HepG2 (cell line): ENCODE data around the gene C11orf54. TPM values are rescaled to one million over a fixed set of nuclear protein-coding genes. Genes with fewer than 3 reads are reported as not detected.

Source experiments
- ATF1 ChIP-seq: IDR thresholded peaks from 2 replicates; pipeline ENCODE4 v1.6.1; 2016; ENCODE audit warnings: mild to moderate bottlenecking, control low read depth
- MAFK ChIP-seq, 2 experiments: IDR thresholded peaks in 1 of 2; conservative IDR thresholded peaks in 1 of 2; 2 replicates each; pipeline ENCODE4 v1.6.1; 2011; ENCODE audit warnings: improper control_type of control experiment in 2 of 2, low read length in 2 of 2
- SNRNP70 ChIP-seq: fragments of 200-400 bp; formaldehyde crosslinking; IDR thresholded peaks from 2 replicates; pipeline ENCODE4 v1.6.1; 2017; ENCODE audit warnings: mild to moderate bottlenecking, low read depth, low read length, moderate library complexity
- TEAD3 ChIP-seq: optimal IDR thresholded peaks from 2 replicates; pipeline ENCODE3; 2016; ENCODE audit warnings: borderline replicate concordance
- U2AF1 ChIP-seq: fragments of 200-400 bp; formaldehyde crosslinking; optimal IDR thresholded peaks from 2 replicates; pipeline ENCODE3; 2017; ENCODE audit warnings: mild to moderate bottlenecking, low read depth, low read length
- ZNF12 ChIP-seq: sonication (generic); formaldehyde crosslinking; IDR thresholded peaks from 2 replicates; pipeline ENCODE4 v1.5.0; 2020; ENCODE audit warnings: missing genetic modification reagents
- ZNF383 ChIP-seq: sonication (generic); formaldehyde crosslinking; IDR thresholded peaks from 2 replicates; pipeline ENCODE4 v1.4.0; 2020; ENCODE audit warnings: missing genetic modification reagents, mild to moderate bottlenecking, borderline replicate concordance
- ZNF737 ChIP-seq: sonication (generic); formaldehyde crosslinking; IDR thresholded peaks from 2 replicates; pipeline ENCODE4 v1.5.0; 2020; ENCODE audit warnings: missing genetic modification reagents, mild to moderate bottlenecking, borderline replicate concordance
- polyA plus RNA-seq, 8 experiments: library from polyadenylated mRNA; depleted of rRNA in 3 of 8; stranded (reverse) in 7 of 8; unstranded in 1 of 8; fragments of >200 nt; fragmentation: Illumina TruSeq in 4 of 8; extraction: Trizol in 4 of 8; gene quantifications; 2 replicates each; pipeline versions ENCODE4 v1.2.1 to v1.2.3, GENCODE V29; 2011 to 2016; ENCODE audit warnings: low read depth in 4 of 8, missing spikeins in 1 of 8, mixed read lengths in 1 of 8; ENCODE audit not compliant: insufficient read depth in 1 of 8
- total RNA-seq, 5 experiments: library from RNA; depleted of rRNA; stranded (reverse); fragments of >200 nt; fragmentation: Illumina TruSeq; extraction: Trizol; gene quantifications; 2 replicates each; pipeline ENCODE4 v1.2.3, GENCODE V29; 2016; ENCODE audit warnings: low read depth in 1 of 5
- TF ChIP-seq, protein P1 (sequence below): sonication (generic); formaldehyde crosslinking; IDR thresholded peaks from 2 replicates; pipeline ENCODE4 v1.4.0; 2020; ENCODE audit warnings: missing genetic modification reagents, borderline replicate concordance
- TF ChIP-seq, protein P2 (sequence below): sonication (generic); formaldehyde crosslinking; IDR thresholded peaks from 2 replicates; pipeline ENCODE4 v1.4.0; 2020; ENCODE audit warnings: missing genetic modification reagents
- TF ChIP-seq, protein P3 (sequence below), 2 experiments: fragments of 450-650 bp in 1 of 2; sonication (generic) in 1 of 2; formaldehyde crosslinking; IDR thresholded peaks; 2 replicates each; pipeline versions ENCODE4 v1.5.0 to v1.8.0; 2020 to 2022; ENCODE audit warnings: mild to moderate bottlenecking in 1 of 2, missing genetic modification reagents in 1 of 2
- TF ChIP-seq, protein P4 (sequence below): sonication (generic); formaldehyde crosslinking; IDR thresholded peaks from 2 replicates; pipeline ENCODE4 v1.5.0; 2020; ENCODE audit warnings: mild to moderate bottlenecking, missing genetic modification reagents
- TF ChIP-seq, protein P5 (sequence below): sonication (generic); formaldehyde crosslinking; IDR thresholded peaks from 2 replicates; pipeline ENCODE4 v1.5.1; 2020; ENCODE audit warnings: mild to moderate bottlenecking, missing genetic modification reagents, moderate library complexity
- TF ChIP-seq, protein P6 (sequence below), 2 experiments: sonication (generic) in 1 of 2; formaldehyde crosslinking in 1 of 2; IDR thresholded peaks; 2 replicates each; pipeline versions ENCODE4 v1.6.1 to v1.9.0; 2014 to 2022; ENCODE audit warnings: antibody characterized with exemption in 1 of 2, borderline replicate concordance in 1 of 2, inconsistent platforms in 1 of 2, low read depth in 1 of 2, missing genetic modification reagents in 1 of 2

The C11orf54 gene
- total and polyA plus RNA-seq, 2 of the 13 experiments (the other 11 are each of a cell fraction or from before 2014, with no cell fraction given): 42.7 to 50.1 TPM

DNA sequence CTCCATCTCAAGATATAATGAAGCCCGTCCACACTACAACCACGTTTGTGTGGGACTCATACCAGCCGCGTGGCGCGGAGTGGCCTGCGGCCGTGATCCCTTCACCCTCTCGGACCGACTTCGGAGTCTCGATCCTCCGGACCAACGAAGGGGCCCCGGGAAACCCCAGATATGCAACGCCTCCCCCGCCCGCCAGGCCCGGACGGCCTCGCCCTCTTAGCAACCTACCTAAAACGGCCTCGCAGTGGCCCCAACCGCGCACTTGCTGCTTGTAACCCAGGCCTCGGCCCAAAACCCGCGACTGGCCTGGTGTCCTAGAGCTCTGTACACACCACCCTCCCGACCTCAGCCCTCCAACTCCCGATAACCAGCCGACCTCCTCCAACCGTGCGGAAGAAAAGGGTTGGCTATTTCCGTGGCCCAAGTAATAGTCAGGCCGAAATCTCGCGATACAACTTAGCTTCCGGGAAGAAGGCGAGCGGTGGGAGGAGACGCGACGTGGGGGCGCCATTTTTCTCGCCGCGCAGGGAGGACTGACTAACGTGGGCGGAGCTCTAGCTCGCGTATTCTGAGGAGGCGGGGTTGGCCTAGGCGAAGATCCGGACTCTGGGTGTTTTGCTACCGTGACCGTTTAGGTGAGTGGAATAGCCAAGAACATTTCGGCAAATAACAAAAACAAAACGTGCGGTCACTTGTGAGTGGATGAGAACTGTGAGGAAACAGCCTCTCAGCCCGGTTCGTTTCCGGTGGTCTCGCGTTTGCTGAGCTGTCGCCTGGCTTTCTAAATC is at the start of gene C11orf54, which contains the start of gene TAF1D (continued):
- TF ChIP-seq, protein P1, sequence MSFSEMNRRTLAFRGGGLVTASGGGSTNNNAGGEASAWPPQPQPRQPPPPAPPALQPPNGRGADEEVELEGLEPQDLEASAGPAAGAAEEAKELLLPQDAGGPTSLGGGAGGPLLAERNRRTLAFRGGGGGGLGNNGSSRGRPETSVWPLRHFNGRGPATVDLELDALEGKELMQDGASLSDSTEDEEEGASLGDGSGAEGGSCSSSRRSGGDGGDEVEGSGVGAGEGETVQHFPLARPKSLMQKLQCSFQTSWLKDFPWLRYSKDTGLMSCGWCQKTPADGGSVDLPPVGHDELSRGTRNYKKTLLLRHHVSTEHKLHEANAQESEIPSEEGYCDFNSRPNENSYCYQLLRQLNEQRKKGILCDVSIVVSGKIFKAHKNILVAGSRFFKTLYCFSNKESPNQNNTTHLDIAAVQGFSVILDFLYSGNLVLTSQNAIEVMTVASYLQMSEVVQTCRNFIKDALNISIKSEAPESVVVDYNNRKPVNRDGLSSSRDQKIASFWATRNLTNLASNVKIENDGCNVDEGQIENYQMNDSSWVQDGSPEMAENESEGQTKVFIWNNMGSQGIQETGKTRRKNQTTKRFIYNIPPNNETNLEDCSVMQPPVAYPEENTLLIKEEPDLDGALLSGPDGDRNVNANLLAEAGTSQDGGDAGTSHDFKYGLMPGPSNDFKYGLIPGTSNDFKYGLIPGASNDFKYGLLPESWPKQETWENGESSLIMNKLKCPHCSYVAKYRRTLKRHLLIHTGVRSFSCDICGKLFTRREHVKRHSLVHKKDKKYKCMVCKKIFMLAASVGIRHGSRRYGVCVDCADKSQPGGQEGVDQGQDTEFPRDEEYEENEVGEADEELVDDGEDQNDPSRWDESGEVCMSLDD (CRISPR knock-in tag): no peak
- TF ChIP-seq U2AF1 (peak; percentile 44), TEAD3 (peak; percentile 6), ZNF737 (CRISPR knock-in tag) (no peak), ZNF12 (CRISPR knock-in tag) (peak; percentile 36; the same call in 1 of the 2 replicates), SNRNP70 (no peak), ZNF383 (CRISPR knock-in tag) (no peak), ATF1 (CRISPR knock-in tag) (peak; percentile 27; the same call in 1 of the 2 replicates), MAFK (conservative IDR thresholded peaks at IDR 0.05 in 1 of 2, IDR thresholded peaks at IDR 0.05 in 1 of 2; ENCODE audit: low read length in 2 of 2) (no peak)
- TF ChIP-seq, protein P2, sequence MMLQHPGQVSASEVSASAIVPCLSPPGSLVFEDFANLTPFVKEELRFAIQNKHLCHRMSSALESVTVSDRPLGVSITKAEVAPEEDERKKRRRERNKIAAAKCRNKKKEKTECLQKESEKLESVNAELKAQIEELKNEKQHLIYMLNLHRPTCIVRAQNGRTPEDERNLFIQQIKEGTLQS (CRISPR knock-in tag): peak; percentile 20; the same call in 1 of the 2 replicates
- TF ChIP-seq, protein P3, sequence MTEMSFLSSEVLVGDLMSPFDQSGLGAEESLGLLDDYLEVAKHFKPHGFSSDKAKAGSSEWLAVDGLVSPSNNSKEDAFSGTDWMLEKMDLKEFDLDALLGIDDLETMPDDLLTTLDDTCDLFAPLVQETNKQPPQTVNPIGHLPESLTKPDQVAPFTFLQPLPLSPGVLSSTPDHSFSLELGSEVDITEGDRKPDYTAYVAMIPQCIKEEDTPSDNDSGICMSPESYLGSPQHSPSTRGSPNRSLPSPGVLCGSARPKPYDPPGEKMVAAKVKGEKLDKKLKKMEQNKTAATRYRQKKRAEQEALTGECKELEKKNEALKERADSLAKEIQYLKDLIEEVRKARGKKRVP (CRISPR knock-in tag; IDR thresholded peaks at IDR 0.05): peak in 1 of 2 experiments; percentile 26; a peak in 1 of 4 replicates
- TF ChIP-seq, protein P4, sequence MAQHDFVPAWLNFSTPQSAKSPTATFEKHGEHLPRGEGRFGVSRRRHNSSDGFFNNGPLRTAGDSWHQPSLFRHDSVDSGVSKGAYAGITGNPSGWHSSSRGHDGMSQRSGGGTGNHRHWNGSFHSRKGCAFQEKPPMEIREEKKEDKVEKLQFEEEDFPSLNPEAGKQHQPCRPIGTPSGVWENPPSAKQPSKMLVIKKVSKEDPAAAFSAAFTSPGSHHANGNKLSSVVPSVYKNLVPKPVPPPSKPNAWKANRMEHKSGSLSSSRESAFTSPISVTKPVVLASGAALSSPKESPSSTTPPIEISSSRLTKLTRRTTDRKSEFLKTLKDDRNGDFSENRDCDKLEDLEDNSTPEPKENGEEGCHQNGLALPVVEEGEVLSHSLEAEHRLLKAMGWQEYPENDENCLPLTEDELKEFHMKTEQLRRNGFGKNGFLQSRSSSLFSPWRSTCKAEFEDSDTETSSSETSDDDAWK: no peak
- TF ChIP-seq, protein P5, sequence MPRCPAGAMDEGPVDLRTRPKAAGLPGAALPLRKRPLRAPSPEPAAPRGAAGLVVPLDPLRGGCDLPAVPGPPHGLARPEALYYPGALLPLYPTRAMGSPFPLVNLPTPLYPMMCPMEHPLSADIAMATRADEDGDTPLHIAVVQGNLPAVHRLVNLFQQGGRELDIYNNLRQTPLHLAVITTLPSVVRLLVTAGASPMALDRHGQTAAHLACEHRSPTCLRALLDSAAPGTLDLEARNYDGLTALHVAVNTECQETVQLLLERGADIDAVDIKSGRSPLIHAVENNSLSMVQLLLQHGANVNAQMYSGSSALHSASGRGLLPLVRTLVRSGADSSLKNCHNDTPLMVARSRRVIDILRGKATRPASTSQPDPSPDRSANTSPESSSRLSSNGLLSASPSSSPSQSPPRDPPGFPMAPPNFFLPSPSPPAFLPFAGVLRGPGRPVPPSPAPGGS (CRISPR knock-in tag): peak; percentile 75
- TF ChIP-seq, protein P6, sequence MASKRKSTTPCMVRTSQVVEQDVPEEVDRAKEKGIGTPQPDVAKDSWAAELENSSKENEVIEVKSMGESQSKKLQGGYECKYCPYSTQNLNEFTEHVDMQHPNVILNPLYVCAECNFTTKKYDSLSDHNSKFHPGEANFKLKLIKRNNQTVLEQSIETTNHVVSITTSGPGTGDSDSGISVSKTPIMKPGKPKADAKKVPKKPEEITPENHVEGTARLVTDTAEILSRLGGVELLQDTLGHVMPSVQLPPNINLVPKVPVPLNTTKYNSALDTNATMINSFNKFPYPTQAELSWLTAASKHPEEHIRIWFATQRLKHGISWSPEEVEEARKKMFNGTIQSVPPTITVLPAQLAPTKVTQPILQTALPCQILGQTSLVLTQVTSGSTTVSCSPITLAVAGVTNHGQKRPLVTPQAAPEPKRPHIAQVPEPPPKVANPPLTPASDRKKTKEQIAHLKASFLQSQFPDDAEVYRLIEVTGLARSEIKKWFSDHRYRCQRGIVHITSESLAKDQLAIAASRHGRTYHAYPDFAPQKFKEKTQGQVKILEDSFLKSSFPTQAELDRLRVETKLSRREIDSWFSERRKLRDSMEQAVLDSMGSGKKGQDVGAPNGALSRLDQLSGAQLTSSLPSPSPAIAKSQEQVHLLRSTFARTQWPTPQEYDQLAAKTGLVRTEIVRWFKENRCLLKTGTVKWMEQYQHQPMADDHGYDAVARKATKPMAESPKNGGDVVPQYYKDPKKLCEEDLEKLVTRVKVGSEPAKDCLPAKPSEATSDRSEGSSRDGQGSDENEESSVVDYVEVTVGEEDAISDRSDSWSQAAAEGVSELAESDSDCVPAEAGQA (IDR thresholded peaks at IDR 0.05; ENCODE audit: low read depth): peak; percentile 27; the same call in 1 of the 2 replicates
- TF ChIP-seq, protein P6 (CRISPR knock-in tag; IDR thresholded peaks at IDR 0.05; ENCODE audit: borderline replicate concordance): no peak
